Right lung (tissue), 5 donors: Measurements from ENCODE around the gene SZT2. TPM values are rescaled to one million over a fixed set of nuclear protein-coding genes. Genes with fewer than 3 reads are reported as not detected.
"Not testable (repeated sequence)": the region's sequence is repeated elsewhere in the genome, so short reads cannot be mapped to it uniquely, and the experiment has no call there.

ENCODE experiments used
- DNase-seq, 2 donors: peaks; one replicate each; pipeline ENCODE4 v3.0.0-alpha.2; 2013
- polyA plus RNA-seq, 5 donors: library from polyadenylated mRNA; unstranded; fragments of 120-200 nt; gene quantifications; one replicate each; pipeline versions ENCODE4 v1.2.1 to v1.2.3, GENCODE V29; 2013; ENCODE audit warnings: inconsistent platforms in 1 of 5, low replicate concordance in 1 of 5; ENCODE audit not compliant: insufficient read length in 5 of 5, insufficient read depth in 1 of 5

SZT2 gene
- polyA plus RNA-seq, 5 donors, result 22.5 to 31.0 (median 26.4) TPM

DNA sequence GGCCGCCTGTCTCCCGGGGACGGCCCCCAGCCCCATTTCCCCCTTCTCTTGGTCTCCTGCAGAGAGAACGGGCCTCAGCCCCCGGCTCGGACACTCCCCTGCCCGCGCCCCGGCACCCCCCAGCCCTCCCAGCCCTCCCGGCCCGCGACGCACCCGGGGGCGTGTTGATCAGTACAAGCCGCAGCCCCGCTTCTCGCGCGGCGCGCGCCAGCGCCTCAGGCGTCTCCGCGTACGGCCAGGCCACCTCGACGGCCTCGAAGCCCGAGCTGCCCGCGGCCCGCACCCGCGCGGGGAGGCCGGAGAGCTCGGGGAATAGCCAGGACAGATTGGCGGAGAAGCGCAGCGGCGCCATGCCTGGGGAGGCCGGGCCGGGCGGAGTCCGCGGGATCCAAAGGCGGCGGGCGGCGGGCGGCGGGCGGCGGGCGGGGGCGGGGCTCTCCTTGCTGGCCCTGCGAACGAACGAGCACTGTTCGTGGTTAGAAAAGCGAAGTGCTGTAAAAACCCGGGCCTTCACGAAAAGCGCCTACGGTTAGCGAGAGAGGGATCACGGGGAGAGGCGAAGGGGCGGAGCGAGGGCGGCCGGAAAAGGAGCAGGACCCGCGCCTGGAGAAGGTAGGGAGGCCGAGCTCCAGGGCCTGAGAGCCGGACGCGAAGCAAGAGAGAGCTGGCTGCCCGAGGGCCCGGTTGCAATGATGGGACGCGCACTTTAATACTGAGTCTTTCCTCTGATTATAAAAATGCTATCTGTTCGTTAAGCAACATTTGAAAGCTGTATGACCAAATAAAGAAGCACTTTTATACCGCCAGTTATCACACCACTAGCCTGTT, 64.0 kb downstream of the SZT2 start, which contains the start of gene HYI:
Gene HYI (minus strand): TSS at position 490 of the 828 bp plus-strand sequence. CDS start 138 bp downstream, at position 352.
- DNase-seq, result peak; percentile 76 to 82

DNA sequence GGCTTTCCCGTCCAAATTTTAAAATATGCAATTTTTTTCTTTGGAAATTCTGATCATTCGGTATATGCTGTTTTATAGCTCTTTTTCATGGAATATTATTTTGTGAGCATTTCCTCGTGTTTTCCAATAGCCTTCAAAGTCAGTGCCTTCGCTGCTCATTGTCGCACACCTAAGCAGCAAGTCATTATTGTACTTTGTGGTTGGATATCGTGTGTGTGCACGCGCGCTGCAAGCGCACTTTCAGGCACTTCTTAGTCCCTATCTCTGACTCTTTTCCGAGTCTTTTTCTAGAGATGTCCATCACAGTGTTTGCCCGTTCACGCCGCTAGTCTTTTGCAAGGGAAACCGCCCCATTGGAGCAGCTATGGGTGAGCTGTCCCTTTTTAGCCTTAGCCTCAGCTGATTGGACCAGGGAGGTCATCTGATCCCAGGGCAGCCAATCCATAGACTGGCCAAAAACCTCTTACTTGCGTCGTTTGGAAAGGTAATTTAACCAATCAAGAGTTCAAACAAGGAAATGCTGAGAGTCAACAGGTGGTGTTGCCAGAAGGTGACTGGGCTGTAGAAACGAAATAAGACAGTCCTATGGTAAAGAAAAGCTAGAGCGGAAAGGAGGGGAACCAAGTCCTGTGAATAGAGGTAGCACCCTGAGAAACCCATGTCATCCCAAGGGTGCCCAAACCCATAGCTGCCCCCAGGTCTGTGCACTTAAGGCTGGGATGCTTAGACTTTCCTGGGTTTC, 64.7 kb downstream of the SZT2 start:
- peak; percentile 59 to 60 for DNase-seq

DNA sequence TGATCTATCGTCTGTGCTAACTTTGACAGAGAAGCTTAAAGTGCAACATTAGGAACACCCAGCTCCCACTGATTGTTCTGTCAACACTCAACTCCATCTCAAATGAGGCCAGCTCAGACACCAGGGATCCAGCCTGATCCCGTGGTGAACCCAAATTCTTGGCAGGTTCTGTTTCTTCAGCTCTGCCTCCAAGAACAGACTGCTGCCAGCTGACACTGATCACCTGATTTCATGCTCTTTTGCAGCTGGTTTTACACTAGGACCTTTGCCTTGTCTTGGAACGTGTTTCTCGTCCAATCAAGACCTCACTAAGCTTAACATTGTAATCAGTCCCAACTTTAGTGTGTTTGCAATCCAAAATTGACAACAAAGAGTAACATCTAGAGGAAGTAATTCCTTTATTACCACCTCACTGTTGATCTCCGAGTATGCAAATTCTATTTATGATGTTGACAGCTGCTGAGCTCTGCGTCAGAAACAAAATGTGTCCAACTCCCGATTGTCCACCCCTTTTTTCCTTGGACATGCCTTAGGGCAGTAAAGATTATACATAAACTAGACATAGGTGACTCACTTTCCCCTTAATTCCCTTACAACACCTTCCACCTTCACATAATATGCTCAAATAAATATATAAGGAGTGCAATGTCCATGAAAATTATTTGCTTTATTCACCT, 65.7 kb downstream of the SZT2 start:
- no peak for DNase-seq

DNA sequence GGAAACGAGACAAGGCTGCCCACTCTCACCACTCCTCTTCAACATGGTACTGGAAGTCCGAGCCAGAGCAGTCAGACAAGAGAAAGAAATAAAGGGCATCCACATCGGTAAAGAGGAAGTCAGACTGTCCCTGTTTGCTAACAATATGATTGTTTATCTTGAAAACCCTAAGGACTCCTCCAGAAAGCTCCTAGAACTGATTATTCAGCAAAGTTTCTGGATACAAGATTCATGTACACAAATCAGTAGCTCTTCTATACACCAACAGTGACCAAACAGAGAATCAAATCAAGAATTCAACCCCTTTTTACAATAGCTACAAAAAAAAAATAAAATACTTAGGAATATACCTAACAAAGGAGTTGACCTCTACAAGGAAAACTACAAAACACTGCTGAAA, 68.7 kb downstream of the SZT2 start:
- DNase-seq, result not testable (repeated sequence)

DNA sequence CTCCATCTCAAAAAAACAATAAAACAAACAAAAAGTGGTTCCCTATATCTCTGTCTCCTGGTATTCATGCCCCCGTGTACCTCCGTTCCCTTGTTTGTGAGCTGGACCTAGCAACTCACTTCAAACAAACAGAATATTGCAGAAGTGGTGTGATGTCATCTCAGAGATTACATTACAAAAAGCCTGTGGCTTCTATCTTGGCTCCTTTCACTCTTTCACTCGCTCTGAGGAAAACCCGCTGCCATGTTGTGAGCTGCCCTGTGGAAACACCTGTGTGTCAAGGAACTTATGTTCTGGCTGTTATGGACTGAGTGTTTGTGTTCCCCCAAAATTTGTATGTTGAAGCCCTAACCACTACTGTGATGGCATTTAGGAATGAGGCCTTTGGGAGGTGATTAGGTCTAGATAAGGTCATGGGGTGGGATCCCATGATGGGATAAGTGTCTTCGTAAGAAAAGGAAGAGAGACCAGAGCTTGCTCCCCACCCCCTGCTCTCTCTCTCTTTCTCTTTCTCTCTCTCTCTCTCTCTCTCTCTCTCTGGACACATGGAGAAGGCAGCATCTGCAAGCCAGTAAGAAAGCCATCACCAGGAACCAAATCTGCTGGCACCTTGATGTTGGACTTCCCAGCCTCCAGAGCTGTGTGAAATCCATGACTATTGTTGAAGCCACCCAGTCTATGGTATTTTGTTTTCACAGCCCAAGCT, 71.4 kb downstream of the SZT2 start:
- DNase-seq, result no peak

DNA sequence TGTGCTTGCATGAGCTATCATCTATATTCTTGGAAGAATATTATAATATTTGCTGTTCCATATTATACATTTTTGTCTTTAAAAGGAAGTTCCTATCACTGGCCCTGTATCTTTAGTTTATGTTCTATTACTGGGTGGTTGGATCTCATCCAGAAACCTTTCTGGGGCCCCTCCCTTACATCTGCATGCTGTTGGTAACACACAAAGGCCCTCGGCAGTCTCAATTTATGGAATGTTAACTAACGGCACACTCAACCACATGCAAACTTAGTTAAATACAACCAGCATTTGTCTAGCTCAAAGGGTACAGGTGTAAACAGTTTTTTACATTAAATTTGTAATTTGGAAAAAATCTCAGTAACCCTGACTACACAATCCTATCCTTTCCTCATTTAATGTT, 73.8 kb downstream of the SZT2 start:
- no peak for DNase-seq

DNA sequence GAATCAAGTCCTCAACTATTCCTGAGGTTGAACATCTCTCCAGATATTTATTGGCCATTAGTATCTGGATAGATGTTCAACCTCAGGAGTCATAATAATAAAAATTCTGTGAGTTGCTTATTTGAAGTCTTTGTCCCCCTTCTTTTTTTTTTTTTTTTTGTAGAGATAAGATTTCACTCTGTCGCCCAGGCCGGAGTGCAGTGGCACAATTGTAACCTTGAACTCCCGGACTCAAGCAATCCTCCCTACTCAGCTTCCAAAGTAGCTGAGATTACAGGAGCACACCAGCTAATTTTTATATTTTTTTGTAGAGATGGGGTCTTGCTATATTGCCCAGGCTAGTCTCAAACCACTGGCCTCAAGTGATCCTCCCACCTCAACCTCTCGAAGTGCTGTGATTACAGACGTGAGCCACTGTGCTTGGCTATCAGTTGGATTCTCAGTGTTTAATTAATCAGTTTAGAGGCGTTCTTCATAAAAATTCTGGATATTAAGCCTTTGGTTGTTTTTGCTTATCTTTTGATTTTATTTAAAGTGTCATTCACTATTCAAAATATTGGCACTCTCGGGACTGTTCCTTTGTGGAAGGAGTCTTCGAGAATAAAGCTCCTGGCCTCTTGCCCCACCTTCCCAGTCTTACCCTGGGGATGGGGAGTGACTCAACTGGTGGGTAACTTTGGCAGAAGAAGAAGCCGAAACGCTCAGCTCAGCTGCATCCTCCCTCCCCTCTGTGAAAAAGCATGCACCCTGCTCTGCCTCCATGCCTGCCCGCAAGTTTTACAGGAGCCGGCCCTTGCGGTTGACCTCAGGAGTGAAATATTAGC, 75.2 kb downstream of the SZT2 start:
- no peak for DNase-seq

DNA sequence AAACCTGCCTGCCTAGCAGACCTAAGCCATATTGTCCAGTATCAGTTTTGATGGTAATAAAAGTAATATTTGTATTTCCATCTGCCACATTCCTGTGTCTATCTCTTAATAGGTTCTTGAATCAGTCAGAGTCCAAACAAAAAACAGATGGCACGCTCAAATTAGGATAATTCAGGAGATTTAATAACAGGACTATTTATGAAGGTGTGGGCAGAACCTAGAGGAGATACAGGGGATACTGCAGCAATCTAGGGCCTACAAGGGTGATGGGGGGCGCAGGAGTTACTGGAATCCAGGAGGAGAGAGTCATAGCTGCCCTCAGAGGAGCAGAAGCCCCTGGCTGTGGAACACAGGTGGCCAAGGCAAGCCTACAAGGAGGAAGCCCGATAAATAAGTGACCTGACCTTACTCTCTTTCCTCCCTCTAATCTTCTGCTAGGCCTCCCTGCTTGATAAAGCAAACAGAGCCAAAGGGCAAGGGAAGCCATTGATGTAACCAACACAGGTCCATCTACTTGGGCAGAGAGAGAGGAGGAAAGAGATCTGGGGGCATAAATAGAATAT, 75.9 kb downstream of the SZT2 start:
- no peak for DNase-seq

DNA sequence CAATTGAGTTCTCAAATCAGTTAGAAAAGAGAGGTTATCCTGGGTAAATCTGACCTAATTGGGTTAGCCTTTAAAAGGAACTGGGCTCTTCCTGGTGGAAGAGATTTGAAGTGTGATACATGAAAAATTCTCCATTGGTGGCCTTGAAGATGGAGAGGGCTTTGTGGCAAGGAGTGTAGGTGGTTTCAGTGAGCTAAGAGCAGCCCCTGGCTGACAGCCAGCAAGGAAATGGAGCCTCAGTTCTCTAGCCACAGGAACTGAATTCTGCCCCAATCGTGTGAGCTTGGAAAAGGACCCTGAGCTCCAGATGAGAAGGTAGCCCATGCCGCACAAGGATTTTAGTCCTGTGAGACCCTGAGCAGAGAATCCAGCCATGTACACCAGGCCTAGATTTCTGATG, 76.7 kb downstream of the SZT2 start:
- DNase-seq, result no peak

DNA sequence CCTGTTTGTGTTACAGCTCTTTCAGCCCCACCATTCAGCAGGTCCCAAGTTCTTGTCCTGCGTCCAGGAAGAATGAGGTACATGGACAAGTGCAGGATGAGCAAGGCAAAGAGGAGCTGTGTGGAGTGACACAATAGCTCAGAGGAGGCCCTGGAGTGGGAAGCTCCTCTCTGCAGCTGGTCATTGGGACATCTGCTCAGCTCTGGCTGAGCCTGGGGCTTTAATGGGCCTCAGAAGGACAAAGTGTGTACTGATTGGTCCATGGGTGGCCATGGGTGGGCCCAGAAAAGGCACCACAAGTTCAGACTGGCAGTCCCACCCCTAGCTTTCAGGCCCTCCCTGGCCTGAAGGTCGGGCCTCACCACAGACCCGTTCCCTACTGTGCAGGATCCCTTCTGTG, 78.7 kb downstream of the SZT2 start:
- DNase-seq, result no peak

DNA sequence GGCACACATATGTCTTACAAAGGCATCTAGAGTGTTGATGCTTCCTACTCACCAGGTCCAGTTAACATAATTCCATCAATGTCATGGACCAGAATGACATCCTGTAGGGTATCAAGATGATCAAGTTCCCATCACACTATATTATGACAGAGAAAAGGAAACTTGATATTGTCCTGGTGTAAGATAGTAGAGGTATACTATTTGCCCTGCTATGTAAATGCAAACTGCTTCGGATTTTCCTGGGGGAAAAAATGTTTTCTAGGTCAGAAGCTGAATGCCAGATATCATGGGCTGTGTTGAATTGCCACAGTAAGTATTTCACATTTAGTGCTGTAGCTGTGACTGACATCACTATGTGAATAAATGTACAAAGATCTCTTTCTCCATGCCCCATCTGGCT, 80.2 kb downstream of the SZT2 start:
- no peak for DNase-seq

DNA sequence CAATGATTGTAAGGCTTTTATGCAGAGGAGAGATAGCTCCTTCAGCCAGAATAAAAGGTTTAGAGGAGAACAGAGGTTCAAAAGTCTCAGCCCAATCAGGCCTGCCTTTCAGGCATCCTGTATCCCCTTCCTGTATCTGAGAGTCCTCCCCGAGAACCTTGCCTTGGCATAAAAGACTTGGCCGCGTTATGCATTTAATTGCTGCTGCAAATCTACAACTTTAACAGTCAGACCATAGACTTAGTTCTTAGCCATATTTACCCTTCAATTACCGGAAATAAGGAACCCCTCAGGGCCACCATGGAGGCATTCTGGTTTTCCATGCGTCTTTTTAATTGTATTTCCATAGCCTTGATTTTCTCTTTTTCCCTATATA, 82.4 kb downstream of the SZT2 start:
- DNase-seq, result no peak

DNA sequence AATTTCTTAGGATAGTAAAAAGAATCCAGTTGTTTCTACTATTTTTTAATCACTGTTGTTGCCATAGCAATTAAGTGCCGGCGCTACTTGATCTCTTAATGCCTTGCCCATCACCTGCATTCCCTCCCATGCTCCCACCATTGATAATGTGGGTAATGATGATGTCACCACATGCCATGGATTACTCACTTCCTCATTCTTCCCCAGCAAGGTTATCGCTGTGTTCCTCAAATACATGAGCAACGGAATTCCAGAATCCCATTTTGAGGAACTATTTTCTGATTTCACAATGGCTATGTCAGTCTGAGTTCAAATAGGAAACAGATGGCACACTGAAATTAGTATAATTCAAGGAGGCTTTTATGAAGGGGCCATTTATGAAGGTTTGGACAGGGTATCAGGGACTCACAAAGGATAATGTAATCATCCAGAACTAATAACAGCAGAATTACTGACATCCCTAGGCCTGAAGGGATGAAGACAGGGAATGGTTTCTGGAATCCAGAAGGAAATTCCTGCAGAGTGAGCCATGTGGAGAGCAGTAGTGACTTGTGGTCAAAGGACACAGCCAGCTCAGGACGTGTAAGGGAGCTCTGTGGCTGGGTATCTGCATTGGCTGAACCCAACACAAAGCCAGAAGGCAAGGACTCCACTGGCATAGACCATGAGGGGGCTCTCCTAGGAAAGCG, 82.9 kb downstream of the SZT2 start:
- not testable (repeated sequence) for DNase-seq

DNA sequence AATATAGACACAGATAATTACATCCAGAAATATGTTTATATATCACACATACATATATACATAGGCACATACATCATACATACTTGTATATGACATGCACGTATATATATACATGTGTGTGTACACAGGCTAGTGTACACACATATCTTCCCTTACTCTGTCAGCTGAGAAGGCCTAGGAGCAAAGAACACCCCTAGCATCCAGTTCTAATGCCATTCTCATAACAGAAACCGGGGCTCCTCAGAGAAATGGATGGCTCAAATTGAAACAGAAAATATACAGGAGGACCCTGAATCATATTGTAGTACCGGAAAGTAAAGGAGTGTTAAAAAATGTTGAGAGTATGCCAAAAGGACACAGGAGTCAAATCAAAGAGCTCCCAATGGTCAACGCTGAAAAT, 83.8 kb downstream of the SZT2 start:
- no peak for DNase-seq

DNA sequence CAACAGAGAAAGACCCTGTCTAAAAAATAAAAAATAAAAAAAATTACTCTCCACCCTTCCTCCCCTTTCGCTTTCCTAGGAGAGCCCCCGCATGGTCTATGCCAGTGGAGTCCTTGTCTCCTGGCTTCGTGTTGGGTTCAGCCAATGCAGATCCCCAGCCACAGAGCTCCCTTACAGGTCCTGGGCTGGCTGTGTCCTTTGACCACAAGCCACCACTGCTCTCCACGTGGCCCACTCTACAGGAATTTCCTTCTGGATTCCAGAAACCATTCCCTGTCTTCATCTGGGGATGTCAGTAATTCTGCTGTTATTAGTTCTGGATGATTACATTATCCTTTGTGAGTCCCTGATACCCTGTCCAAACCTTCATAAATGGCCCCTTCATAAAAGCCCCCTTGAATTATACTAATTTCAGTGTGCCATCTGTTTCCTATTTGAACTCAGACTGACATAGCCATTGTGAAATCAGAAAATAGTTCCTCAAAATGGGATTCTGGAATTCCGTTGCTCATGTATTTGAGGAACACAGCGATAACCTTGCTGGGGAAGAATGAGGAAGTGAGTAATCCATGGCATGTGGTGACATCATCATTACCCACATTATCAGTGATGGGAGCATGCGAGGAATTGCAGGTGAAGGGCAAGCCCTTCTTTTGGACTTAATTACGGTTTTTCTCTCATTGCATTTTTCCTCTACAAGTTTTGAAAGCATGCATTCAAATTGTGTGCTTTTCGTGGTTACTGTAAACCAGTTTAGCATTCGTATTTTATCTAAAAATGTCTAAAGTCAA, 86.1 kb downstream of the SZT2 start:
- not testable (repeated sequence) for DNase-seq

DNA sequence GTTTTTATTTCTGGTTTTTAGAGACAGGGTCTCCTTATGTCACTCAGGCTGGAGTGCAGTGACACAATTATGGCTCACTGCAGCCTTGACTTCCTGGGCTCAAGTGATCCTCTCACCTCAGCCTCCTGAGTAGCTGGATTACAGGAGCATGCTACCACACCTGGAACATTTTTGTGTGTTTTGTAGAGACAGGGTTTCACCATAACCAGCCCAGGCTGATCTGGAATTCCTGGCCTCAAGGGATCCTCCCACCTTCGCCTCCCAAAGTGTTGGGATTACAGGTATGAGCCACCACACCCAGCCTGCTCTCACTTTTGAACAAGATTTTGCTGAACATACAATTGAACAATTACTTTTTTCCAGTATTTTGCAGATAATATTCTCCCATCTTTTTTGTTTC, 88.0 kb downstream of the SZT2 start:
- no peak for DNase-seq

DNA sequence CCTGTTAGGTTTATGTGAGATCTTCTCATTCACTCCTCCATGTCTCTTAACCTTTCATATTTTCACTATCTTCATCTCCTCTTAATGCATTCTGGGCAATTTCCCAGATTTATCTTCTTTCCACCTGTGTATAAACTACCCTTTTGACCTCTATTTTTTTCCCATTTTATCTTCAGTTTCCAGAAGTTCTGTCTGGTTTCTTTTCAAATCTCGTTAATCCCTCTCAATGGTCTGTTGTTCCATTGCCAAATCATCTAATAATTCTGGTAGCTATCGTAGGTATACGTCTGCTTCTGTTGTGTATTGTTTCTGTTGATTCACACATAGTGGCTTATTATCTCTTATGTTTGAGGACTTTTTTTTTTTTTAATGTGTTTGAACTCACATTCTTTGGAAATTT, 89.7 kb downstream of the SZT2 start:
- DNase-seq, result no peak

DNA sequence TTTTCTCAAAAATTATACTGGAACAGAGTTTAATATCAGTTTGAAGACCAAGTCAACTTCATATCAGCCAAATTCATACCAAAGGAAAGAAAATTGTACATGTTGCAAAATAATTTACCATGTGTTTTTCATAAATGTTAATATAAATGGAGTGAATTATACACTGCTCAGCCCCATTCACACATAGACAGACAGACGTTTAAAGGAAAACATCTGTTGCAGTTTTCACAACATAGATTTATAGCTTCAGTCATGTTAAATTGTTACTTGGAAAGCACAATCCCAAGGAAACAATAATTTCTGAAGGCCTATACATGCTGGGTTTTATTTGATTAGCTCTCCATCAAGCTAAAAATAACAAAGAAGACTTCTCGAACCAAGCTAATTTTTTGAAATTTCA, 91.8 kb downstream of the SZT2 start:
- peak; percentile 67 to 75 for DNase-seq

DNA sequence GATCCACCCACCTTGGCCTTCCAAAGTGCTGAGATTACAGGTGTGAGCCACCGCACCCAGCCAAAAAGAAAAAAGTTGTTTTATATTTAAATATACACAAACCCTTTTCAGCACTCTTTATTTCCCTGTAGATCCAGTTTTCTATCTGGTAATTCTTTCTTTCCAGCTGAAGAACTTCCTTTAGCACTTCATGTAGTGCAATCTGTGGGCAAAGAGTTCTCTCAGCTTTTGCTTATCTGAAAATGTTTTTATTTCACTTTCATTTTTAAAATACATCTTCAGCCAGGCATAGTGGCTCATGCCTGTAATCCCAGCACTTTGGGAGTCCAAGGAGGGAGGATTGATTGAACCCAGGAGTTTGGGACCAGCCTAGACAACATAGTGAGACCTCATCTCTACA, 92.5 kb downstream of the SZT2 start:
- peak; percentile 64 to 73 for DNase-seq
